Activated CD8-positive, alpha-beta T cell treated with anti-CD3 and anti-CD28 coated beads, Interleukin-2, amount 10 ng/mL, durations not matched to agents 7 days and 5 days (primary cell): ENCODE data around the gene SDK2. TPM values are rescaled to one million over a fixed set of nuclear protein-coding genes. Genes with fewer than 3 reads are reported as not detected.
"Not testable (repeated sequence)": the region's sequence is repeated elsewhere in the genome, so short reads cannot be mapped to it uniquely, and the experiment has no call there.

Experiments used
- ATAC-seq: fragments of 150-1000 bp; cut with Tn5 transposase; one replicate; pipeline ENCODE4 v1.10.0; 2021; ENCODE audit warnings: moderate library complexity
- CTCF ChIA-PET: fragments of 350-600 bp; sonication (Branson Sonifier 250); formaldehyde crosslinking; loops from one replicate; lab custom pipeline; 2021; ENCODE audit warnings: antibody characterized with exemption; lab: Charles Lee
- POLR2A ChIA-PET: fragments of 350-600 bp; sonication (Branson Sonifier 250); formaldehyde crosslinking; loops from one replicate; lab custom pipeline; 2021; ENCODE audit warnings: antibody characterized with exemption; lab: Charles Lee
- DNase-seq: peaks from one replicate; pipeline ENCODE4 v3.0.0-alpha.2; 2020
- H3K27ac Mint-ChIP-seq: one replicate; pipeline ENCODE4 v1.8.0; 2021; ENCODE audit warnings: mild to moderate bottlenecking, mixed read lengths
- H3K27me3 Mint-ChIP-seq: one replicate; pipeline ENCODE4 v1.8.0; 2021; ENCODE audit warnings: low read depth, mixed read lengths
- H3K36me3 Mint-ChIP-seq: one replicate; pipeline ENCODE4 v1.8.0; 2021; ENCODE audit warnings: low read depth, mixed read lengths
- H3K4me1 Mint-ChIP-seq: one replicate; pipeline ENCODE4 v1.8.0; 2021; ENCODE audit warnings: low read depth, mixed read lengths
- H3K4me3 Mint-ChIP-seq: one replicate; pipeline ENCODE4 v1.8.0; 2021; ENCODE audit warnings: mild to moderate bottlenecking, mixed read lengths
- H3K9me3 Mint-ChIP-seq: one replicate; pipeline ENCODE4 v1.8.0; 2022; ENCODE audit warnings: mixed read lengths; ENCODE audit not compliant: insufficient read depth
- total RNA-seq, 2 experiments: library from RNA; stranded (reverse); gene quantifications; one replicate each; pipeline ENCODE4 v1.2.3, GENCODE V29; 2021

SDK2 gene
- total RNA-seq, 2 experiments from 2014 or later = 18.4 to 20.0 TPM

DNA sequence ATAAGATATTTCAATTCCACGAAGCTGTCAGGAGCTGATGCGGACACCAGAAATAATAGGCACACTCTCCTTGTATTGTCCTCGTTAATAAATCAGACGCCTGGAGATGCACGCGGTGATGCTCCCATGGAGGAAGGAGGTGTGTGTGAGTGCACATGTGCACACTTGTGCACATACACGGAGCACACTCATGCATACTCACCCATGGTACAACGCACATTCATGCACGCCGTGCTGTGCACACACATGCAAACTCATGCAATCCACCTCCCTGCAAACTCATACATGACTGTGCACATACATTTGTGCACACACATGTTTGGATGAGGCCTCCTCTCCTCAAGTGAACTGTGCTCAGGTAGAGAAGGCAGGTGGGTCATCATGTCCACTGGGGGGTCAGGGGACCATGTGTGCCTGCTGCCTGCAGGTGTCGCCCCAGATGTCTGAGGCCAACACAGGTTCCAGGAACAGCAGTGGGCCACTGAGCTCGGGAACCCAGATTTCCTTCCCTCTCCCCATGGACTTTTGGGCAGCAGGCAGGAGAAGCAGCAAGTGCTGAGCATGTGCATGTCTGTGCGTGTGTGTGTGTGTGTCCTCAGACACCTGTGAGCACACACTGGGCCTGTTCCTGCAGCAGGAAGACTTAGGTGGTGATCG, 165.3 kb downstream of the SDK2 start:
- peaks cover 2% of the 10 kb centered on the region for H3K4me1 Mint-ChIP-seq
- no peaks in the 10 kb centered on the region for H3K36me3 Mint-ChIP-seq
- ATAC-seq = no peak
- H3K9me3 Mint-ChIP-seq = no peaks in the 10 kb centered on the region
- no peak overlapping the region for H3K4me3 Mint-ChIP-seq
- no peak for DNase-seq
- no peak overlapping the region for H3K27ac Mint-ChIP-seq
- ChIA-PET POLR2A (no interaction called here), CTCF (no interaction called here)
- no peaks in the 10 kb centered on the region for H3K27me3 Mint-ChIP-seq

DNA sequence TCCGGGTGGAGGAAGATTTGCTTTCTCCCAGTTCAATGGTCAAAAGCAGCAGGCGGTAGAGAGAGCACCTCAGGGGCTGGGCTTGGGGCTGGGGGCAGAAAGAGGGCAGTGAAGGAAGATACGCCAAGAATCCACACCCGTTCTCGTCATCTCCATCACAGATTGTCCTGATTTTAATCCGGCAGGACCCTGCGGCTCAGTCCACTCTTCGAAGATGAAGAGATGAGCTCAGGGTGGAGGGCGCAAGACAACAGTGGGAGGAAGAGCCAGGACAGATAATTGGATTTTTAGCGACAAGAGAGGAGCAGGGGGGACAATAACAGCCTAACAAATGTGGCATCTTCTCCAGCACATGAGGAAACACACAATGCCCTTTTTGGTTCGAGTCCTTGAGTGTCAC, 165.9 kb downstream of the SDK2 start:
- H3K4me1 Mint-ChIP-seq = peaks cover 6% of the 10 kb centered on the region
- ChIA-PET POLR2A (no interaction called here), CTCF (no interaction called here)
- ATAC-seq = no peak
- no peak for DNase-seq
- H3K36me3 Mint-ChIP-seq = no peaks in the 10 kb centered on the region
- no peaks in the 10 kb centered on the region for H3K27me3 Mint-ChIP-seq
- no peak overlapping the region for H3K4me3 Mint-ChIP-seq
- no peak overlapping the region for H3K27ac Mint-ChIP-seq
- no peaks in the 10 kb centered on the region for H3K9me3 Mint-ChIP-seq

DNA sequence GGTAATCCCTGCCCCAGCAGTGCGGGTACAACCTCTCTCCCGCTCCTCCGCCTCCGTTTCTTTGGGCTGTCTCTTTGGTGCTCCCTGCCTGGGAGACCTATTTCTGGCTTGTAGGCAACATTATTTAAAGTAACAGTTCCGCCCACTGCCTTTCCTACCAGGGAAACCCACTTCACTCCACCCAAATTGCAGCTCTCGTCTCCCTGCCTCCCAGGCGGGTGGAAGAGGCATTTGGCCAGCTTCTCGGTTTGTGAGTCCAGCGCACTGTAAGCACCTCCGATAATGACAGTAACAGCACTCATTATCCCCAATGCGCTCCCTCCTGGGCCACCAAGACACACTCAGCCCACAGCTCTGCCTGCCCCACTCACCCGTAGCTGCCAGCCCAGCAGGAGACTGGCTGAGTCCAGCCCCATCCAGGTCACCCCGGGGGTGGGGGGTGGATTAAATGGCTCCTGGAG, 167.3 kb downstream of the SDK2 start:
- no peak for DNase-seq
- H3K27ac Mint-ChIP-seq = no peak overlapping the region
- no peaks in the 10 kb centered on the region for H3K9me3 Mint-ChIP-seq
- no peaks in the 10 kb centered on the region for H3K27me3 Mint-ChIP-seq
- H3K4me1 Mint-ChIP-seq = peaks cover 11% of the 10 kb centered on the region
- ATAC-seq = no peak
- ChIA-PET CTCF (no interaction called here), POLR2A (interaction anchor here (0.6 kb wide), 1 partner anchor 272 kb away, joined by 3 read pairs; no protein-coding TSS in a partner anchor)
- no peaks in the 10 kb centered on the region for H3K36me3 Mint-ChIP-seq
- no peak overlapping the region for H3K4me3 Mint-ChIP-seq

DNA sequence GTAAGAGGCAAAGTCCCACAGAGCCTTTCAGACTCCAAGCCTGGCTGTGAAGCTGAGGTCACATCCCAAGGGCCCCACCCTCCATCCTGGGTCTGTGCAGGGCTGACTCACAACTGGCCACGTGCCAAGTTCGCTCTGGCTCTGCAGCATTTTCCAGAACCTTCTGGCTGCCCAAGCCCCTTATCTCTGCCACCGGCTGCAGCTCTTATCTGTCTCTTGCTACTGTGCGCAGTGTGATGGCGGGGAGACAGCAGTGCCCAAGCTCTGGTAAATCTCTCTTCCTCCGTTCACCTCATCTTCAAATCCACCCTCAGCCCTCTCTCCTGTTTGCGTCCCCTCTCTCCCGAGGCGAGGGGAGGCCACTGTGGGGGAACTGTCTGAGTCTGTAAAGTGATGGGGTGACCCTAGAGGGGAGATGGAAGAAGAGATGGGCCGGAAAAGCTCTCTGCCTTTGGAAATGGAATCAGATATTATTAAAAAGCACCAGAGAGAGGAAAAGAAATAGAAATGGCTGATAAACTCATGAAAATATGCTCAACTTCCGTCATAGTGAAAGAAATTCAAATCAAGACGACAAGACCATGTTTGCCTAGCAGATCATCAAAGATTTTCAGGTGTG, 169.8 kb downstream of the SDK2 start:
- CTCF ChIA-PET = no interaction called here
- no peak for DNase-seq
- POLR2A ChIA-PET = no interaction called here
- Mint-ChIP-seq H3K36me3 (no peaks in the 10 kb centered on the region), H3K4me1 (peaks cover 11% of the 10 kb centered on the region), H3K27ac (no peak overlapping the region), H3K9me3 (no peaks in the 10 kb centered on the region), H3K27me3 (no peaks in the 10 kb centered on the region), H3K4me3 (no peak overlapping the region)
- no peak for ATAC-seq

DNA sequence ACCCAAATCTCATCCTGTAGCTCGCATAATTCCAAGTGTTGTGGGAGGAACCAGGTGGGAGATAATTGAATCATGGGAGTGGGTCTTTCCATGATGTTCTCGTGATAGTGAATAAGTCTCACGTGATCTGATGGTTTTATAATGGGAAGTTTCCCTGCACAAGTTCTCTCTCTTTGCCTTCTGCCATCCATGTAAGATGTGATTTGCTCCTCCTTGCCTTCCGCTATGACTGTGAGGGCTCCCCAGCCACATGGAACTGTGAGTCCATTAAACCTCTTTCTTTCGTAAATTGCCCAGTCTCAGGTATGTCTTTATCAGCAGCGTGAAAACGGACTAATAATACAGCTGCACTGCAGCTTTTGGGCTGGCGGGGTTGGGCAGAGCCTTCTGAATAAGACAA, 171.5 kb downstream of the SDK2 start:
- DNase-seq, CTCF ChIA-PET, H3K27me3 Mint-ChIP-seq, ATAC-seq, H3K36me3 Mint-ChIP-seq, H3K4me3 Mint-ChIP-seq, POLR2A ChIA-PET, H3K9me3 Mint-ChIP-seq, H3K27ac Mint-ChIP-seq: not testable (repeated sequence)
- peaks cover 12% of the 10 kb centered on the region for H3K4me1 Mint-ChIP-seq

DNA sequence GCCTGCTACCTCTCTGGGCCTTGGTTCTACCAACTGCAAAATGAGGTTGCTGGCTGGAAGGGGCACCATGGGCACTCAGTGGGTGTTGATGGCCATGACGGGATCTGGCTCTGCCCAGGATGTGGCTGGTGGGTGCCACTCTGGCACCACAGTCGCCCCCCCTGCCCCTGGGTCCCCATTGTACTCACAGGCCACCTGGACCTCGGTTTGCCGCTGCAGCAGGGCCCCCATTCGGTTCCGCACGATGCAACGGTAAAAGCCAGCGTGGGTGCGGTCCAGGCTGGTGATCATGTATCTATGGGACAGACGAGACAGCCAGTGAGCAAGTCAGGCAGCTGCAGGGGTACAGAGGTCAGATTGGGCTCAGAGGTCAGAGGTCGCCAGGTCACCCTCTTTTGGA, 172.3 kb downstream of the SDK2 start:
- H3K4me3 Mint-ChIP-seq = no peak overlapping the region
- POLR2A ChIA-PET = no interaction called here
- no peak overlapping the region for H3K27ac Mint-ChIP-seq
- no peaks in the 10 kb centered on the region for H3K27me3 Mint-ChIP-seq
- CTCF ChIA-PET = no interaction called here
- no peaks in the 10 kb centered on the region for H3K36me3 Mint-ChIP-seq
- H3K9me3 Mint-ChIP-seq = no peaks in the 10 kb centered on the region
- ATAC-seq (no peak), DNase-seq (no peak)
- peaks cover 14% of the 10 kb centered on the region for H3K4me1 Mint-ChIP-seq

DNA sequence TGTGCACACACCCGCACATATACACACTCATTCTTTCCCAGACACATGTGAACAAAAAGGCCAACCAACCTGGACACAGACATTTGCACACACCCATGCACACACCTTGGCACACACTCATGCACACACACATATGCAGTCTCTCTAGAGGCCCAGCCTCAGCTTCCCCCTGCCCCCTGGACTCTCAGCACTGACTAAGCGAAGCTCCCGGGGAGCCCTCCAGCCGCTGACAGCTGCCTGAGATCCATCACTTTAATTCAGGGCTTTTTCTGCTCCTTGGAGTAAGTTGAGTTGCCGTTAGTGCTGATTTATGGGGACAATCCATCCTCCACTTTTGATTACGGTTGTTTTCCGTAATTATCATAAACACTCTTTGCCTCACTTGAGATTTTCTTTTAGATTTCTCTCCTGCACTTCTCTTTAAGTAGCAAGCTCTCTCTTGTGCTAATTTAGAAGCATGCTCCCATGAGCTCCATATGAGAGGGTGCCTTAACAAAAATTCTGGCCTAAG, 173.9 kb downstream of the SDK2 start:
- no peaks in the 10 kb centered on the region for H3K27me3 Mint-ChIP-seq
- H3K4me1 Mint-ChIP-seq = peaks cover 14% of the 10 kb centered on the region
- no peak for ATAC-seq
- no peak overlapping the region for H3K4me3 Mint-ChIP-seq
- no peaks in the 10 kb centered on the region for H3K36me3 Mint-ChIP-seq
- ChIA-PET POLR2A (no interaction called here), CTCF (no interaction called here)
- DNase-seq = no peak
- no peak overlapping the region for H3K27ac Mint-ChIP-seq
- H3K9me3 Mint-ChIP-seq = no peaks in the 10 kb centered on the region

DNA sequence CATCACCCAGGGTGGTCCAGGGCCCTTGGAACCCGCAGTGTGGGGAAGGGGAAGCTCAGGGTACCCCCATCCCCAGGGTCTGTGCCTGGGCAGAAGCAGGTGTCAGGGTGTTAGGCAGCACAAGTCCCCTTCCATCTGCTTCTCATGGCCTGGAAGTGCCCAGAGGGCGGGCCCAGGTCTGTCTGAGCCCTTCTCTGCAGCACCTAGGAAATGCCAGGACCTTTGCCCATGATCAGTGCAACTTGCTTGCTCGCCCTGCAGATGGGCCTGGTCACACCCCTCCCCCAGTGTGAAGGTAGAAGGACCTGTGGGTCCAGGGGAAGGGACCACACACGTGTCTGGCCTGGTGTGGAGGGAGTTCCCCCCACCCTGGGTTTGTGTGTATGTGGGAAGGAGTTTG, 174.9 kb downstream of the SDK2 start:
- H3K4me1 Mint-ChIP-seq = peaks cover 14% of the 10 kb centered on the region
- no peaks in the 10 kb centered on the region for H3K36me3 Mint-ChIP-seq
- DNase-seq (no peak), ATAC-seq (no peak)
- no peak overlapping the region for H3K4me3 Mint-ChIP-seq
- H3K27me3 Mint-ChIP-seq = no peaks in the 10 kb centered on the region
- ChIA-PET POLR2A (no interaction called here), CTCF (no interaction called here)
- no peak overlapping the region for H3K27ac Mint-ChIP-seq
- H3K9me3 Mint-ChIP-seq = no peaks in the 10 kb centered on the region

DNA sequence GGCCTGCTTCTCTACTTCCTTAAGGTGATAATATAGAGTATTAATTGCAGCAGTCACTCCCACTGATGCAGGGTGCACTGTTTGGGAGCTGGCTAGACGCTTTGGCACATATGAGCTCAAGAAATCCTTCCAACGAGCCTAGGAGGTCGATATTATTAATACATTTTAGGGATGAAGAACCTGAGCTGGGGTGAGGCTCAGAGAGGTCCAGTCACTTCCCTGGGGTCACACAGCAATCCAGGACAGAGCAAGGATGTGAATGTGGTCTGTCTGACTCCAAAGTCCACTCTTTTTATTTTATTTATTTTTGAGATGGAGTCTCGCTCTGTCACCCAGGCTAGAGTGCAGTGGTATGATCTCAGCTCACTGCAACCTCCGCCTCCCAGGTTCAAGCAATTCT, 176.0 kb downstream of the SDK2 start:
- DNase-seq (no peak), ATAC-seq (no peak)
- Mint-ChIP-seq H3K4me3 (no peak overlapping the region), H3K4me1 (peaks cover 9% of the 10 kb centered on the region), H3K27me3 (no peaks in the 10 kb centered on the region), H3K9me3 (no peaks in the 10 kb centered on the region), H3K27ac (no peak overlapping the region), H3K36me3 (no peaks in the 10 kb centered on the region)
- ChIA-PET POLR2A (interaction anchor here (0.6 kb wide), 1 partner anchor 225 kb away, joined by 3 read pairs; no protein-coding TSS in a partner anchor), CTCF (interaction anchor here (1.5 kb wide), 1 partner anchor 39 kb away, joined by 5 read pairs; no protein-coding TSS in a partner anchor)

DNA sequence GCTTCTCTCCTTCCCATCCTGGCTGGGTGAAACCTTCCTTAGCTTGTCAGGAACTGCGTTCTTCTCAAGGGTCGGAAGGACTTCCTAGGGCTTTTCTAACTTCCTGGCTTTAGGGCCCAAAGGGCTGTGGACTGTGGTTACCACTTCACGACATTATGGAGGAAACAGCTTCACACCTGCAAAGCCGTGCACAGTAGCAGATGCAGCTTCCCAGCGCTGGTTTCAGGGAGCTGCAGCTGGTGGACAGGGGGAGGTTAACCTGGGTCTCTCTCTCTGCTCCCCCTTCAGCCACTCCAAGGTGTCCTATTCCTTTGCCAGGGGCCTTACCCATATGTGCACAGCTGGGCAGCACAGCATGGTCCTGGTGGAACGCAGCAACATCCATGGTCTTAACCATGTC, 176.6 kb downstream of the SDK2 start:
- CTCF ChIA-PET = interaction anchor here (1.5 kb wide), 1 partner anchor 38 kb away, joined by 5 read pairs; no protein-coding TSS in a partner anchor
- POLR2A ChIA-PET = no interaction called here

DNA sequence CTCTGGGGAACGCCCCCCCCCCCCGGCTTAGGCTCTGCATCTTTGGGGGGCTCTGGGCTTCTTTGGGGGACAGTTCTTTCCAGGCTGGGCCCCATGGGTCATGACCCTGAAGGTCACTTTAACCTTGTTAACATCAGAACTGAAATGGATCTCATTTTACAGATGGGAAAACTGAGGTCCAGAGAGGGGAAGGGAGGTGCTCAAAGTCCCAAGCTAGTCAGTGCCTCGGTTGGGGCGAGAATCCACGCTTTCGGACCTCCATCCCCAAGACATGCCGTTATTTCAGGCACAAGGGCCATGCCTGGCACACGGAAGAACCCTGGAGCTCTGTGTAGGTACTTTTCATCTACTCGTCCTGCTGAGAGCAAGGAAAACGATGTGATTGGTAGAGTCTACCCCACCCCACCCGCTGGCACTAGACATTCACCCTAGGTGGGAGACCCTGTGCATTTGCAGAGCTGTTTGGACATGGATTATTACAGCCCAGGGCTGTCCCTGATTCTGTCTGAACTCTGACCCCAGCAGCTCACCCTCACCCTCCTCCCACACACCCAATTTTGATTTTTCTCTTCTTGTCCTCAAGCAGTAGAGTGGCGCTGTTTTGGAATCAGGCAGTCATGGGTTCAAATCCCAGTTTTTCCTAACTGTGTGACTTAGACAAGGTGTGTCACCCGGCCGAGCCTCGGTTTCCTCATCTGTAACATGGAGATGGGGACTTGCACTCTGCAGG, 177.4 kb downstream of the SDK2 start:
- H3K27me3 Mint-ChIP-seq = no peaks in the 10 kb centered on the region
- no peak overlapping the region for H3K4me3 Mint-ChIP-seq
- H3K36me3 Mint-ChIP-seq = no peaks in the 10 kb centered on the region
- no peaks in the 10 kb centered on the region for H3K9me3 Mint-ChIP-seq
- H3K4me1 Mint-ChIP-seq = peaks cover 5% of the 10 kb centered on the region
- DNase-seq = no peak
- no peak for ATAC-seq
- ChIA-PET CTCF (no interaction called here), POLR2A (no interaction called here)
- H3K27ac Mint-ChIP-seq = no peak overlapping the region

More for the DNA sequence above, 176.6 kb downstream of the SDK2 start:
- Mint-ChIP-seq H3K36me3 (no peaks in the 10 kb centered on the region), H3K4me1 (peaks cover 5% of the 10 kb centered on the region), H3K9me3 (no peaks in the 10 kb centered on the region), H3K4me3 (no peak overlapping the region), H3K27ac (no peak overlapping the region), H3K27me3 (no peaks in the 10 kb centered on the region)
- DNase-seq (no peak), ATAC-seq (no peak)

DNA sequence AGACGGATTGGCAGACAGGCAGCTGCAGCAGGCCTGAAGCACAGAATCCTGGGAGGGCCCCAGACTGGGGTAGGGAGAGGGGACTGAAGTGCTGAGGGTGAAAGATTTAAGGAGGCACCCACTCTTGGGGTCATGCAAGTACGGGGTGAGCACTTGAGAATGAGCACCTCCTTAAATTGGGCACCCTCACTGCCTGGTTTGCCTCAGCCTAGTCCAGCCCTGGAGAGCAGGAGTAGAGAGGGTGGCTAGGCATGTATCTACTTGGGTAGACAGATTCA, 178.4 kb downstream of the SDK2 start:
- no peaks in the 10 kb centered on the region for H3K9me3 Mint-ChIP-seq
- ChIA-PET POLR2A (no interaction called here), CTCF (no interaction called here)
- no peaks in the 10 kb centered on the region for H3K36me3 Mint-ChIP-seq
- H3K27ac Mint-ChIP-seq = no peak overlapping the region
- peaks cover 5% of the 10 kb centered on the region for H3K4me1 Mint-ChIP-seq
- no peak for DNase-seq
- no peak overlapping the region for H3K4me3 Mint-ChIP-seq
- ATAC-seq = no peak
- no peaks in the 10 kb centered on the region for H3K27me3 Mint-ChIP-seq
